Uterus (tissue), 2 donors: ENCODE results near the gene MRPS5.

Experiments used
- CTCF ChIP-seq, 4 experiments: fragments of 200-600 bp in 2 of 4; fragments of 450-650 bp in 2 of 4; sonication (generic) in 2 of 4; IDR thresholded peaks; one replicate each; pipeline ENCODE4 v1.5.1; 2016 to 2019; ENCODE audit warnings: antibody characterized with exemption in 4 of 4, mild to moderate bottlenecking in 2 of 4, moderate library complexity in 1 of 4
- POLR2A ChIP-seq, 2 donors: fragments of 450-650 bp; IDR thresholded peaks; one replicate each; pipeline ENCODE4 v1.6.1; 2016; ENCODE audit warnings: antibody characterized with exemption in 2 of 2, mild to moderate bottlenecking in 1 of 2, moderate library complexity in 1 of 2

GRCh38 chr2:95076705-95077529 lies 44.7 kb downstream of the MRPS5 start:
- TF ChIP-seq CTCF (IDR thresholded peaks at IDR 0.05) (peak; percentile 37 to 61 (median 54)), POLR2A (IDR thresholded peaks at IDR 0.05) (no peak)
